H1 (cell line): Measurements from ENCODE around the gene FUT2.

Source experiments
- CTCF ChIP-seq, 3 experiments: IDR thresholded peaks; 1 replicate in 2 of 3; 2 replicates in 1 of 3; pipeline versions ENCODE4 v1.5.1 to v1.6.1; 2011; ENCODE audit warnings: low read length in 3 of 3, mild to moderate bottlenecking in 3 of 3, inconsistent platforms in 2 of 3, low read depth in 1 of 3, moderate library complexity in 1 of 3; ENCODE audit not compliant: insufficient read depth in 1 of 3; ENCODE audit errors: control extremely low read depth in 1 of 3
- EP300 ChIP-seq, 2 experiments: IDR thresholded peaks; 1 replicate in 1 of 2; 2 replicates in 1 of 2; pipeline ENCODE4 v1.6.1; 2011 to 2012; ENCODE audit warnings: low read depth in 2 of 2, low read length in 2 of 2, mild to moderate bottlenecking in 2 of 2, borderline replicate concordance in 1 of 2, inconsistent platforms in 1 of 2, moderate library complexity in 1 of 2
- FOSL1 ChIP-seq: IDR thresholded peaks from 2 replicates; pipeline ENCODE4 v1.6.1; 2011; ENCODE audit warnings: mild to moderate bottlenecking, low read depth, low read length, moderate library complexity; ENCODE audit not compliant: insufficient read depth
- HDAC2 ChIP-seq, 2 experiments: fragments of 300-600 bp in 1 of 2; sonication (generic) in 1 of 2; IDR thresholded peaks; 2 replicates each; pipeline ENCODE4 v1.6.1; 2011 to 2012; ENCODE audit warnings: low read depth in 2 of 2, low read length in 2 of 2, mild to moderate bottlenecking in 2 of 2, moderate library complexity in 2 of 2, borderline replicate concordance in 1 of 2, inconsistent platforms in 1 of 2
- HDAC6 ChIP-seq: IDR thresholded peaks from one replicate; pipeline ENCODE4 v1.7.1; 2012; ENCODE audit warnings: low read depth, mild to moderate bottlenecking, inconsistent platforms, low read length, moderate library complexity
- JUN ChIP-seq: IDR thresholded peaks from 2 replicates; pipeline ENCODE4 v1.6.1; 2011; ENCODE audit warnings: low read depth, mild to moderate bottlenecking, improper control_type of control experiment, low read length
- MAFK ChIP-seq: IDR thresholded peaks from 2 replicates; pipeline ENCODE4 v1.6.1; 2012; ENCODE audit warnings: low read depth, mild to moderate bottlenecking, improper control_type of control experiment, low read length
- POLR2A ChIP-seq, 2 experiments: IDR thresholded peaks; 1 replicate in 1 of 2; 2 replicates in 1 of 2; pipeline ENCODE4 v1.6.1; 2011; ENCODE audit warnings: low read depth in 2 of 2, low read length in 2 of 2, mild to moderate bottlenecking in 2 of 2; ENCODE audit errors: control extremely low read depth in 1 of 2
- RAD21 ChIP-seq, 2 experiments: IDR thresholded peaks in 1 of 2; conservative IDR thresholded peaks in 1 of 2; 2 replicates each; pipeline ENCODE4 v1.6.1; 2011; ENCODE audit warnings: low read depth in 2 of 2, low read length in 2 of 2, improper control_type of control experiment in 1 of 2, inconsistent platforms in 1 of 2, mild to moderate bottlenecking in 1 of 2, moderate library complexity in 1 of 2
- RFX5 ChIP-seq: IDR thresholded peaks from 2 replicates; pipeline ENCODE4 v1.6.1; 2011; ENCODE audit warnings: low read depth, low read length, improper control_type of control experiment, borderline replicate concordance
- TAF1 ChIP-seq: IDR thresholded peaks from 2 replicates; pipeline ENCODE4 v1.6.1; 2011; ENCODE audit warnings: mild to moderate bottlenecking, low read depth, low read length
- TCF12 ChIP-seq: IDR thresholded peaks from 2 replicates; pipeline ENCODE4 v1.6.1; 2011; ENCODE audit warnings: low read depth, mild to moderate bottlenecking, low read length
- TEAD4 ChIP-seq: IDR thresholded peaks from 2 replicates; pipeline ENCODE4 v1.6.1; 2012; ENCODE audit warnings: low read depth, low read length, inconsistent platforms, mixed read lengths
- ZNF274 ChIP-seq: IDR thresholded peaks from 2 replicates; pipeline ENCODE4 v1.7.0; 2012; ENCODE audit warnings: low read length, borderline replicate concordance; ENCODE audit errors: extremely low read depth

DNA sequence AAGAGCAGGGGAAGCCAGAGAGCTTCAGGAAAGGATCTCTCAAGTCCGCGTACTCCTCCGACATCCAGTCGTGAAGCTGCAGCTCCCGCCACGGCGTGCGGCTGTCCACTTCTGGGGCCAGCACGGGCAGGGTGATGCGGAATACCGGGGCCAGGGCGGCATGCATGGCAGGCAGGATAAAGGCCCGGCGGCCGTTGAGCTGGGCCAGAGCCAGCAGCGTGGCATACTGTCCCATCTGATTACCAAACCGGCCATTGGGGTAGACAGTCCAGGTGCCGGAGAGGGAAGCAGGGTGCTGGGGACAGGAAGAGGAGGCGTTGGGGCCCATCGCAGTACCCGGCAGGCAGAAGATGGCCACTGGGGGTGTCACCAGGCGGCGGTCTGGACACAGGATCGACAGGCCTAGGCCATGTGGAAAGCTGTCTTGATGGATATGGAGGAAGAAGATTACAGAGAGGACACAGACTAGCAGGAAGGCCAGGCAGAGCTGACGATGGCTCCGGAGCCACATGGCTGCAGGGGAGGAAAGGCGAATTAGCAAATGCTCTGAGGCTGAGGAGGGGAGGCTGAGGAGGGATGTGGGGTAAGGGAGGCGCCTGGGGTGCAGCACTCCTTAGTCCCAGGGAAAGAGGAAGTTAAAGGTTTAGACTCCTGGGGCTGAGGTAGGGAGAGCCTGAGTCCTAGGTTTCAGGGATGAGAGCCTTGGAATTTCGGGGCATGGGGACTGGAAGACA, 55.2 kb downstream of the FUT2 start:
- TF ChIP-seq TAF1 (no peak), FOSL1 (no peak), EP300 (IDR thresholded peaks at IDR 0.05; ENCODE audit: borderline replicate concordance in 1 of 2, low read depth in 2 of 2, low read length in 2 of 2) (no peak), CTCF (IDR thresholded peaks at IDR 0.05; ENCODE audit: control extremely low read depth in 1 of 3, insufficient read depth in 1 of 3, low read depth in 1 of 3, low read length in 3 of 3) (no peak), TCF12 (no peak), POLR2A (IDR thresholded peaks at IDR 0.05; ENCODE audit: control extremely low read depth in 1 of 2, low read depth in 2 of 2, low read length in 2 of 2) (no peak), MAFK (no peak), HDAC6 (no peak), RAD21 (IDR thresholded peaks at IDR 0.05 in 1 of 2, conservative IDR thresholded peaks at IDR 0.05 in 1 of 2; ENCODE audit: low read depth in 2 of 2, low read length in 2 of 2) (no peak), ZNF274 (no peak), HDAC2 (IDR thresholded peaks at IDR 0.05; ENCODE audit: borderline replicate concordance in 1 of 2, low read depth in 2 of 2, low read length in 2 of 2) (no peak), RFX5 (no peak), TEAD4 (no peak), JUN (no peak)
